Neural progenitor cell (in vitro differentiated cells): Measurements from ENCODE around the gene TXNDC17.

ENCODE experiments used
- EZH2phosphoT487 ChIP-seq: fragments of 200-600 bp; sonication (generic); IDR thresholded peaks from 2 replicates; pipeline ENCODE4 v1.6.1; 2017; ENCODE audit warnings: antibody characterized with exemption
- TF ChIP-seq, protein P1 (sequence below): fragments of 200-600 bp; sonication (generic); IDR thresholded peaks from 2 replicates; pipeline ENCODE4 v1.5.1; 2017; ENCODE audit warnings: antibody characterized with exemption, mild to moderate bottlenecking

DNA sequence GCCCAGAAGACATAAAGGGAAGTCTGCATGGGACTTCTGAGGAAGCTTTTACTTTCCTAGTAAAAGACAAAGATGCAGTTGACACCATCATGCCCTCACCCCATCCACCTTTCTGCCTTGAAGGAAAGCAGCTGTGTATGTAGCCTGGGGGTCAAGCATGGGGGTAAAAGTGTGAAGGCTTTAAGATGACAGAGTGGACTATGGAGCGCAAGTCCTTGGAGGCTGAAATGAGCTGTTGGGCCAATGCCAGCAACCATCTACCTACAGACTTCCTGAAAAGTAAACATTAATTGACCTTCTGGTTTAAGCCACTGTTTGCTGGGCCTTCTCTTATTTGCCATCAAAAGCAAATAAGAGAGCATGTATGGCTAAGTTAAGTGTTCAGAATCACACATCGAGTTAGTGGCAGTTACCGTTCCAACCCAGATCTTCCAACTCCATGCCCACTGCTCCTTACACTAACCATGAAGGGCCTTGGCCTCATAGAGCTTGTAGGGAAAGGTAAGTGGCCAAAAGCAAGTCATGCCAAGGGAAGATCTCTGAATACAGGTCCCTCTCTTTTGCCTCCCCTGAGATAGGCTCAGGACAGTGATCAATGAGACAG, 42.3 kb downstream of the TXNDC17 start:
- TF ChIP-seq, protein P1, sequence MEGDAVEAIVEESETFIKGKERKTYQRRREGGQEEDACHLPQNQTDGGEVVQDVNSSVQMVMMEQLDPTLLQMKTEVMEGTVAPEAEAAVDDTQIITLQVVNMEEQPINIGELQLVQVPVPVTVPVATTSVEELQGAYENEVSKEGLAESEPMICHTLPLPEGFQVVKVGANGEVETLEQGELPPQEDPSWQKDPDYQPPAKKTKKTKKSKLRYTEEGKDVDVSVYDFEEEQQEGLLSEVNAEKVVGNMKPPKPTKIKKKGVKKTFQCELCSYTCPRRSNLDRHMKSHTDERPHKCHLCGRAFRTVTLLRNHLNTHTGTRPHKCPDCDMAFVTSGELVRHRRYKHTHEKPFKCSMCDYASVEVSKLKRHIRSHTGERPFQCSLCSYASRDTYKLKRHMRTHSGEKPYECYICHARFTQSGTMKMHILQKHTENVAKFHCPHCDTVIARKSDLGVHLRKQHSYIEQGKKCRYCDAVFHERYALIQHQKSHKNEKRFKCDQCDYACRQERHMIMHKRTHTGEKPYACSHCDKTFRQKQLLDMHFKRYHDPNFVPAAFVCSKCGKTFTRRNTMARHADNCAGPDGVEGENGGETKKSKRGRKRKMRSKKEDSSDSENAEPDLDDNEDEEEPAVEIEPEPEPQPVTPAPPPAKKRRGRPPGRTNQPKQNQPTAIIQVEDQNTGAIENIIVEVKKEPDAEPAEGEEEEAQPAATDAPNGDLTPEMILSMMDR: no peak
- no peak for TF ChIP-seq EZH2phosphoT487
